HG02970 (cell line): ENCODE measurements around the gene RPS6KC1.
"Not testable (repeated sequence)": the region's sequence is repeated elsewhere in the genome, so short reads cannot be mapped to it uniquely, and the experiment has no call there.

Experiments used
- ATAC-seq: cut with Tn5 transposase; IDR thresholded peaks from one replicate; pipeline ENCODE4 v1.9.1; 2021; ENCODE audit warnings: mild to moderate bottlenecking, moderate library complexity, moderate number of reproducible peaks; ENCODE audit not compliant: unreplicated experiment, low FRiP score

Gene RPS6KC1

GRCh38 chr1:213051127-213051880 is at the start of gene RPS6KC1:
Gene RPS6KC1 (plus strand): TSS chr1:213051241. CDS start chr1:213051405, 164 bp downstream.
- ATAC-seq: peak; percentile 94

GRCh38 chr1:213003256-213003655 is 47.8 kb upstream of the RPS6KC1 start:
- ATAC-seq: no peak

- no peak for ATAC-seq
Observed at GRCh38 chr1:213008564-213008963, 42.5 kb upstream of the RPS6KC1 start.

- ATAC-seq: no peak
Observed at GRCh38 chr1:213014642-213015041, 36.4 kb upstream of the RPS6KC1 start.

GRCh38 chr1:213015099-213016050 is 35.7 kb upstream of the RPS6KC1 start, which contains the start of gene ANGEL2:
Gene ANGEL2 (minus strand): TSS chr1:213015867. CDS start chr1:213015671, 196 bp downstream.
- ATAC-seq: peak; percentile 91

GRCh38 chr1:213017447-213018273 is 33.4 kb upstream of the RPS6KC1 start:
- no peak for ATAC-seq

GRCh38 chr1:213019450-213019849 is 31.6 kb upstream of the RPS6KC1 start:
- no peak for ATAC-seq

GRCh38 chr1:213020016-213020415 is 31.0 kb upstream of the RPS6KC1 start:
- ATAC-seq: no peak

GRCh38 chr1:213027024-213027423 is 24.0 kb upstream of the RPS6KC1 start:
- ATAC-seq: not testable (repeated sequence)

- no peak for ATAC-seq
Observed at GRCh38 chr1:213032651-213033050, 18.4 kb upstream of the RPS6KC1 start.

- no peak for ATAC-seq
Observed at GRCh38 chr1:213034713-213035112, 16.3 kb upstream of the RPS6KC1 start.

- no peak for ATAC-seq
Observed at GRCh38 chr1:213035573-213035972, 15.5 kb upstream of the RPS6KC1 start.

- no peak for ATAC-seq
Observed at GRCh38 chr1:213041443-213041842, 9.6 kb upstream of the RPS6KC1 start.

- ATAC-seq: not testable (repeated sequence)
Observed at GRCh38 chr1:213045321-213046226, 5.5 kb upstream of the RPS6KC1 start.

GRCh38 chr1:213049232-213049631 is 1.8 kb upstream of the RPS6KC1 start:
- no peak for ATAC-seq

GRCh38 chr1:213050745-213051126 is 305 bp upstream of the RPS6KC1 start:
- peak; percentile 27 for ATAC-seq

GRCh38 chr1:213051881-213052202 is 801 bp downstream of the RPS6KC1 start:
- no peak for ATAC-seq

- ATAC-seq: no peak
Observed at GRCh38 chr1:213053455-213053854, 2.4 kb downstream of the RPS6KC1 start.

GRCh38 chr1:213054142-213054541 is 3.1 kb downstream of the RPS6KC1 start:
- ATAC-seq: no peak
